GM12873 (cell line): Measurements from ENCODE around the gene JPT1.
A peak's percentile ranks its signal among the peaks of the same experiment; 100 is the strongest.

ENCODE experiments used
- CTCF ChIP-seq: IDR thresholded peaks from 2 replicates; pipeline ENCODE4 v1.5.1; 2012; ENCODE audit warnings: low read depth, mild to moderate bottlenecking, moderate library complexity, low read length, control low read depth; ENCODE audit not compliant: insufficient read depth; ENCODE audit errors: missing control alignments

The JPT1 gene

GRCh38 chr17:75142236-75142971 lies 11.9 kb downstream of the JPT1 start:
- no peak for TF ChIP-seq CTCF

GRCh38 chr17:75138519-75138918 lies 15.8 kb downstream of the JPT1 start:
- no peak for TF ChIP-seq CTCF

- TF ChIP-seq CTCF = no peak
Measured at GRCh38 chr17:75135946-75136345, 18.4 kb downstream of the JPT1 start.

GRCh38 chr17:75135452-75135851 lies 18.9 kb downstream of the JPT1 start:
- no peak for TF ChIP-seq CTCF

GRCh38 chr17:75133001-75133400 lies 21.3 kb downstream of the JPT1 start:
- no peak for TF ChIP-seq CTCF

- peak; percentile 74 for TF ChIP-seq CTCF
Measured at GRCh38 chr17:75131278-75132017, 22.9 kb downstream of the JPT1 start, which contains the start of gene NT5C. TSS of gene NT5C (minus strand) at chr17:75131742. CDS start at chr17:75131707, 35 bp downstream.

- TF ChIP-seq CTCF = peak; percentile 58
Measured at GRCh38 chr17:75130632-75131277, 23.6 kb downstream of the JPT1 start.
